A549 (cell line): ENCODE data around the gene KMT2C.
"Not testable (repeated sequence)": the region's sequence is repeated elsewhere in the genome, so short reads cannot be mapped to it uniquely, and the experiment has no call there.

Experiments used
- CEBPB ChIP-seq, 2 experiments: fragments of >200 bp in 1 of 2; sonication (Bioruptor Twin) in 1 of 2; formaldehyde crosslinking in 1 of 2; IDR thresholded peaks; 2 replicates each; pipeline ENCODE4 v1.6.1; 2012 to 2016
- CTCF ChIP-seq: fragments of >200 bp; sonication (Bioruptor Twin); formaldehyde crosslinking; IDR thresholded peaks from 3 replicates; pipeline ENCODE4 v1.5.1; 2016
- POLR2A ChIP-seq: IDR thresholded peaks from 2 replicates; pipeline ENCODE4 v1.6.1; 2012; ENCODE audit warnings: mild to moderate bottlenecking, low read length

GRCh38 chr7:152208766-152209165 lies 227.0 kb downstream of the KMT2C start:
- TF ChIP-seq CEBPB (IDR thresholded peaks at IDR 0.05); CTCF; POLR2A: not testable (repeated sequence)
